HG03039 (cell line): ENCODE data around the gene NCKAP5.
A peak's percentile ranks its signal among the peaks of the same experiment; 100 is the strongest.
"Not testable (repeated sequence)": the region's sequence is repeated elsewhere in the genome, so short reads cannot be mapped to it uniquely, and the experiment has no call there.

Source experiments
- ATAC-seq: cut with Tn5 transposase; IDR thresholded peaks from one replicate; pipeline ENCODE4 v1.9.1; 2021; ENCODE audit warnings: mild to moderate bottlenecking, moderate library complexity; ENCODE audit not compliant: unreplicated experiment

NCKAP5 gene

DNA sequence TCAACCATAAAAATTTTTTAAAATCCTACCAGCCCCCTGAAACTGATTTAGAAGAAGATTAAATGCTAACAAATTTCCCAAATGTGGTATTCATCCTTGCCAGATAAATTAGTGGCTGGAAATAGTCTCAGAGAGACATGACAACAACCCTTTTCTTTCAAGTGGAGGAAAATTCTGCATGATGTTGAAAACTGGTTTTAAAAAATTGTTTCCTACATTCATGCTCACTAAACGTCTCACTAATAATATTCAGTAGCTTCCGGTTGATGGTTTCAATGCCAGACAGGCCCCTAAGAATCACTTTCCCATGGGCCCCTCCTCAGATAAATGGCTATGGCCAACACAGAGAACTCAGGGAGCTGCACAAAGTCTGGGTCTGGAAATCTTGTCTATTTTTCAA, 43.2 kb downstream of the NCKAP5 start:
- ATAC-seq, result no peak

DNA sequence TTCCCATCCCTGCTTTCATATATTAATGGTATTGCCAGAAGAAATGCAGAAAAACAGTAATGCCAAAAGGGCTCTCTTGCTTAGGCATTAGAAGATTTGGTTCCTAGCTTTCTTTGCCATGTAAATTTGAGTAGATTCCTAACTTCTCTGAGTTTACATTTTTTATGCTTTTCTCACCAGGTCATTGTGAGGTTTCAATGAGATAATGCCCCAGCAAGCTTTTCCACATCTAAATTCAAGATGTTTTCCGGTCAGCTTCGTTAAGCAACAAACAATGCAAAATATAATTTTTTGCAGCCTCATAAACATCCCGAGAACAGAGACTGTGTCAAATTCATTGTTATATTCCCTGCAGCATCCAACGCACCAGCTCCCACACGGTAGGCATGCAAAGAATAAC, 44.9 kb downstream of the NCKAP5 start:
- ATAC-seq, result no peak

DNA sequence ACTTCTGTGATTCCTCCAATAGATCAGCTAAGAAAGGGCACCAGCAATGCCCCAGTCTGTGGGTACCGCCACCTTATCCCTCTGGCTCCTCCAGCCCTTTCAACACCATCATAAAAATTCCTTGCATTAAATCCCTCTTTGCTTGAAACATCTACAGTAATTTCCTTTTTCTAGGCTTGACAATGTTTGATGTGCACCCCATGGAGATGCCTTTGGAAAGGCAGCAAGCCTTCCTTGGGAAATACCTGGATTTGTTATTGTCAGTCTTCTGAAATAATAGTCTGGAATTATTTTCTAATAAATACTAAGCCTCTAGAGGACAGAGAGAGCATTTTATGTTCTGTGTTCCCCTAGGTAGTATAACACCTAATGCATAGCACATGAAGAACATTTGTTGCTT, 46.1 kb downstream of the NCKAP5 start:
- ATAC-seq, result no peak

DNA sequence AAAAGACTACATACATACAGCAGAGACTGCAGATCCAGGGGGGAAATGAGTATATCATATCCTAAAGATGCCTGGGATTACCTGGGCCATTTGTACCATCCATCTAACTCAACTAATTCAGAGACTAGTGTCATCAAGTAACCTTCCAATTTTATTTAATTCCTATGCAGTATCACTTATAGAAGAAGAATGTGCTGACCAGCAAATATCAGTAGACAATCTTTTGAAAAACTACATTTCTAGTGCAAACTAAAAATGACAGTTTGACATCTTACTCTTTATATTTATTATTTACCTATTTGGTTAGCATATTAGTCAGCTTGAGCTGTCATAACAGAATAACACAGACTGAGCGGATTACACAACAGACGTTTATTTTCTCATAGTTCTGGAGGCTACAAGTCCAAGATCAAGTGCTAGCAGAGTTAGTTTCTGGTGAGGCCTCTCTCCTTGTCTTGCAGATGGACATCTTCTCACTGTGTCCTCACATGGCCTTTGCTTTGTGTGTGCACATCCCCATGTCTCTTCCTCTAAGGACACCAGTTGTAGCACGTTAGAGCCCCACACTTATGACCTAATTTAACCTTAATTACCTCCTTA, 47.0 kb downstream of the NCKAP5 start:
- no peak for ATAC-seq

DNA sequence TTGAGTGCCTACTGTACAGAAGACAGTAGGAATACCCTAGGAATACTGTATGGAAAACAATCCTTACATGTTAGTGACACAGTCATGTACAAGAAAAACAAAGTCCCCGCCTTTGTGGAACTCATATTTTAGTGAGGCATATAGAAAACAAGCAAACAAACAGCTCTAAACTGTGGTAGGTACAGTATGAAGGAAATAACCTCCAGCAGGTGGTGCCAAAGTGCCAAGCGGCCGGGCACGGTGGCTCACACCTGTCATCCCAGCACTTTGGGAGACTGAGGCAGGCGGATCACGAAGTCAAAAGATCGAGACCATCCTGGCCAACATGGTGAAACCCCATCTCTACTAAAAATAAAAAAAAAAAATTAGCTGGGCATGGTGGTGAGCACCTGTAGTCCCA, 48.6 kb downstream of the NCKAP5 start:
- not testable (repeated sequence) for ATAC-seq

DNA sequence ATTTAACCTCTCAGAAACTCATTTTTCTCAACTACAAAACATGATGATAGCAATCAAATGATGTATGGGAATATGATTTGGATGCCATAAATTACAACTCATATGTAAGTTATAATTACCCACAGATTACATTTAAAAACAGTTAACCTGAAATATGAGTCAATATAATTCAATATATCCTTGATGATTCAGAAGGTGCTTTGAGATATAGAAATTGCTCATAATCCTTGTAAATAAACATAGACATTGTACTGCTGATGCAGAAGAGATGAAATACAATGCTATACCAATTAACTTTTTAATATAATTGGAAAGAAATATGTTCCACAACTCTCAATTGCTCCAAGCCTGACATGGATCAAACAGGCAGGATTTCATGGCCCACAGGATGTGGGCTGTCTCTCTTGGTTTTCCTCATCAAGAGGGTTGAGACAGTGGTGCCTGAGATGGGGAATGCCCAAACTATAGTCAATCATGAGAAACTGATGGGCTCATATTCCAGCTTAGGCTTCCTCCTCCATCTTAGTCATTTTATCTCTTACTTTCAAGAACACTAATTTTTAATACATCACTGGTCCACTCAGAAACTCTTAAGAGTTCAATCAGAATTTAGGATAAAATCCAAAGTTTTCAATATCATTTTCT, 49.4 kb downstream of the NCKAP5 start:
- no peak for ATAC-seq

DNA sequence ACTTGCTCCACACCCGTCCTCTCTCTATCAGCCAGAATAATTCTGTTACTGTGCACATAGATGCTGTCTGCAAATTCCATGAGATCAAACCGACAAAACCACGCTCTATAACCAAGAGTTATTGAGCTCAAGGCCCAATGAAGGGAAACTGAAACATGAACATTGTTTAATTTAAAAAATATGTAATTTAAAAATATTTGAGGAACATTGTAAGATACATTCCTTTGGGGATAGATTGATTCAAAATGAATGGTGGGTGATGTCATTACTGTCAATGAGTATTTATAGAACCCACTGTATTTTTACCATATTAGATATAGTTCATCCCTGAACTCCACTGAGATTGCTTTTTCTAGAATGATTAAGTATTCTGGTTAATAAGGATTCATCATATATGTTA, 50.4 kb downstream of the NCKAP5 start:
- ATAC-seq, result no peak

DNA sequence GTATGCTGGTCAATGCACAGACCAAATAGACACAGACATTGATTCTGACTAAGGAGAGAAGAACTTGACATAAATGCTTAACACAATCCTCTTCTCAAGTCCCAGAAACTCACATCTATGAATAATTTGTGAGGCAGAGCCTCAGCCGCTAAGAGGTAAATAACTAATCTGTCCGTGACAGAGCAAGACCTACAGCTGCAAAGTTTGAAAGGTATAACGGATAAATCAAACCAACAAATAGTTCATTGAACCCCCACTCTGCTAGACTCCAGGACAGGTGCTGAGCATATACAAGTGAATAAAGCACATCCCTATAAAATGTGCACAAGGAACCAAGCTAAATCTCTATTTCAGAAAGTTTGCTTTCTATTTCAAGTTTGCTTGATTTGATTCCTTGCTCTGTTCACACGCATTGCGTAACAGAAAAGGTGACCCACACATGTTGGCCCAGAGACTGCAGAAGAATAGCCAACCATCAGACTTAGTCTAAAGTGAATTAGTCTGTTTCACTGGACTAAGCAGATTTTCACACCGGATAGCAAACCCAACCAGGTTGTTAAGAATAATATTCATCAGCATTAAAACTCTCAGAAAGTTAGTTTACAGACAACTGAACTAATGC, 51.7 kb downstream of the NCKAP5 start:
- ATAC-seq, result no peak

DNA sequence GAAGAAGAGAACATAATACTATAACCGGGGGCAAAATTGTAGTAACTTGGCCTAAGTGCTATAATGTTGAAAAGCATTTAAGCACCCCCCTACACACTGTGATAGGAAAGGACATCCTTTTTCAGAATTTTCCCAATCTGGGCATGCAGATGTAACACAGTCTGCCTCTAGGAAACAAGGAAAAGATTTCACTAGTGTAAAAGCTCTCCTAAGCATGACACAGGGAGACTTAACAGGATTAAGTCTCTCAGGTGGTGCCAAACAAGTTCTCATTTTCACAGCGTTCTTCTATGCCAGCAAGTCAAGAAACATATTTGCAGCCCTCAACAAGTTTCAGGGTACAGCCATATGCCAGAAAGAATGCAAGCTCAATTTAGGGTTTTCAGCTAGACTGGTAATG, 53.0 kb downstream of the NCKAP5 start:
- ATAC-seq, result no peak

DNA sequence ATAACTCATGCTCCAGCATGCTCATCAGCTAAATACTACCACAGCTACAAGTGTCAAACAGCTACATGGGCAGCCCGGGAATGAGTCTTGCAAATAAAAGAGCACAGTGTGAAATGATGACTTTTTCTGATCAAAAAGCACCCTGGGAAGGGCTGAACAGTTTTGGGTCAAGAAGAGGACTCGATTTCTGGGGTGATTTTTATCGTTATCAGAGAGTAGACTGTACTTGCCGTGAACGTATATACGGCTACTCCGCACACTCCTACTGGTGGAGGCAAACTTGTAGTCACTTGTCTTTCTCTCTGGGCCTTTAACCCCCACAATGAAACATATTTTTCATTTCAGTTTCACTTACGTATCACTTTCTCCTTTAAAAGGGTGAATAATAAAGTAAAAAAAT, 54.4 kb downstream of the NCKAP5 start:
- no peak for ATAC-seq

DNA sequence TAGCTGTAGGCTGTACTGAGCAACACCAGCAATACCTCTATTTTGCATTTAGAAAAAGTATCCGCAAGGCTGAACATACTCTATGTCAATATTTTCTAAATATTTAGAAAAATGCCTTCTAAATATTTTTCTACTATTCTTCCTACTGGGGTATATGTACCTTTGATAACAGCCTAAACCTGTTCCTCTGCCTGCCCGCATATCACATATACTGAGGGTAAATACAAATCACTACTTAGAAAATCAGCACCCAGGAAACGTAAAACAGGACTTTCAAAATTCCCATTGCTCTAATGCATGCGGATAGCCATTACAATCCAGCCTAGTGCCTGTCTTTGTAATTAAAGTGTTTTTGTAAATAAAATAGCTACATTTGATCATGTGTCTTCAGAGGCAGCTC, 56.1 kb downstream of the NCKAP5 start:
- ATAC-seq, result no peak

DNA sequence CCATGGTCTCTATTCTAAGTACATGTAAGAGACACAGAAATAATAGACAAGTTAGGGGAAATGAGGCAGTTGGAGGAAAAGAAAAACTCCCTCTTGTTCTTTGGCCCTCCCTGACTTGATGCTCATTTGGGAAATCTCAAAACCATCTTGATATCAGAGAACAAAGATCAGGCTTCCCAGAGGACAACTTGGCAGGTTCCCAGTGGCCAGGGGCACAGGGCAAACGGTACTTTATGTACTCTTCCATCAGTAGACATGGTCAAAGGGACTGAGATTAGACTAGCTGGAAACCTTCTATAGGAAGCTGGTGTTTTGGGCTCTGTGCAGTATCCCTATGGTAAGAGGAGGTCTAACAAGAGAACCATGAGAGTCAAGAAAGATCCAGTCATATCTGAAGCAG, 56.6 kb downstream of the NCKAP5 start:
- ATAC-seq, result no peak

DNA sequence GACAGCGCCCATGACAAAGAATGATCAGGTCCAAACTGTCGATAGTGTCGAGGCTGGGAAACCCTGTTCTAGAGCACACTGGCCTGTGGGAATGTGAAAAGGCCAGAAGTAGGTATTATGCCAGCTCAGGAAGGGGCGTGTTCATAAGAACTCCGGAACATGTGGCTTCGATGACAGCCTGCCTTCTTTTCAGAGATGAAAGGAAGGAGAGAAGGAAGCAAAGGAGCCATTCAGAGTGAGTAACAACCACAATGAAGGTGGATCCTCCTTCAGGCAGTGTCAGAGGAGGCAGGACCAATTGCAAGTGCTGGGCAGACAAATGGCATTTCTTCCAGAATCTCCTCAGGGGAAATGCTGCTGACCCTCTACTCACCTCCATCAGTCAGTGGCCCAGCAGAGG, 58.5 kb downstream of the NCKAP5 start:
- ATAC-seq, result no peak

DNA sequence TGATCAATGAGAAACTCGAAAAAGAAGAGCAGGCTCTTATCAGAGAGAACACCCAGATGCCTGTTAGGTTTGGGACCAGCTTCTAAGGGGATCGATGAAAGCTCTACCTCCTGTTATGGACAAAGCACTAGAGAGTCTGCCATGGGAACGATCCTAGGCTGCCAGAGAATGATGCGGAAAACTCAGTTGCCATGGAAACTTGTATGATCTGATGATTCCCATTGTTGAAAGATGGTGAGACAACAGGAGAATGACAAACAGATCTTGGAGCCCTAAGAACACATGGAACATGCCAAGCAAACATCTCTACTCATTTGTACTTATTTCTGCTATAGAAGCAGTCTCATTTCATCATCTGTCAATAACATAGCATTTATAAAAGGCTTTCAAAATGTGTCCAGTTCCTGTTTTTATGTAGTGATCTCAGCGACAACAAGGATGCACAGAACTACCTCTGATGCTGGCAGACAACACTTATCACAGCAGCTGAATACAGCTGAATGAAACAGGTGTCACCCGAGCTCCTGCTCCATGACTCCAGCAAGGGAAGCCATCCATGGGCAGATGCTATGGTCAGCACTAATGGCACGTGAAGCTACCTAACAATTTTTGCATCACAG, 59.6 kb downstream of the NCKAP5 start:
- no peak for ATAC-seq

DNA sequence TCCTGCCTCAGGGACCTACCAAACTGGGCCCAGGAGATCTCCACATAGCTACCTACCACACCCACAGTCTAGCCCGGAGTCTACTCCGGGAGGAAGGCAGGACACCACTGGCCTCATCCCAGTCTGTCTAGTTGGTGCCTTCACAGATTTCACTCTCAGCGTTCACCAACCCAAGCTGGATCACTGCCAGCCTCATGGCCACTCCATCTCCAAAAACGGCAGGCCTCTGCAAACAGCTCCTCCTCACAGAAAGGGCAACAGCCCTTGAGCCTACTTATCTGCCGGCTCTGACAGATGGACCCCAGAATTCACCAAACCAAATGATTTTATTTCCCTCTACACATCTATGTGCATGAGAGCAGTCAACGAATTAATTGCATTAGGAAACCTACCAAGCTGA, 61.3 kb downstream of the NCKAP5 start:
- no peak for ATAC-seq

DNA sequence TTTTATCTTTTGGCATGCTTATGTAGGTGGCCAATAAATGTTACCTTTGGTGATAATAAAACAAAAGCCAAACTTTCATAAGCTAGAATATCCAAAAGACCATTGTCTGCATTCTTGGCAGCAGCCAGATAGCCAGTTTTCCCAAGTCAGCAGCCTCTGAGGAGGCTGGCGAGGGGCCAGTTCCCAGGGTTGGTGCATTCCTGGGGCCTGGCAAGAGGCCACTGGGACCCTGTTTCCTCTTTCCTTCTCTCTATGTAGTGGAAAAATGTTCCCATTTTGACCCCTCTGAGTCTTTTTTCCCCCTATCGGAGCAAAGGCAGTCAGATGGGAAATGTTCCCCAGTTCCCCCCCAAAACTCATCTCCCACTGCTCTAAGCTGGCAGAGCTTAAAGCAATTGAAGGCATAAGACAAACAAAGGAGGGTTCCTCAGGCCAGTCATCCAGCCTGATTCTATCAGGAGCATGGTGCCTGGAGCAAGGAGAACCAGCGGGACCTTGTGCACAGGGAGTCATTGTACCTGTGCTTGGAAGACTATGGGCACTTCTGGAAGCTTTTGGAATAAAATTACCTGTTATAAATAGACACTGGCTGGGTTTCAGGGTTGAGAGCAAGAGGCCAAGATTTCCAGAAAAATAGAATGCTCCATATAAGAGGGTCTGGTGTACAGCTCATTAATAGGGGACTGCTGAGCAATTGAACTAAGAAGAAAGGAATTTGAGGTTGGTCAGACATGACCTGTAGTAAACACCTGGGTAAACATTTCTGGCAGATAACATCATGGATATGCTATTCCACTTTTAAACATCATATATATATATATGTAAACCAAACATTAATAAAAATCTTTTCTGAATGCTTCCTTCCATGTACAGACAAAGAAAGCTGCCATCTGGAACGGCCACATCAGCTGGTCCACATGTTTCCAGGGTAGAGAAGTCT, 63.4 kb downstream of the NCKAP5 start:
- no peak for ATAC-seq

DNA sequence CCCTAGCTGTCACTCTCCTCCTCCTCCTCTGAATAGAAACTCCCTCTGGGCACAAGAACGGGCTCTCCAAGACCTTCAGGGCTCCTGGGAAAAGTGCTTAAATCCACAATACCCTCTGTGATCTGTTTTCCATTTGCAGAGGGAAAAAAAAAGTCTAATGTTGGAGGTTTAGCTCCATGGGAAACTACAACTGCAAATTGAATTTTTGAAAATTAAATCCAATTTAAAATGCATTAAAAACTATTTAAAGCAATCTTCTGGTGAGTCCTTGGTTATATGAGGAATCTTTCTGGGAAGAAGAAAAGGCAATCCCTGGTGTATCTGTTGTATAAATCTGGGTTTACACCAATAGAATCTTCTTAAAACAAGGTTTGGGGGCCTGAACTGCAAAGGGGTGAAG, 64.3 kb downstream of the NCKAP5 start:
- no peak for ATAC-seq

DNA sequence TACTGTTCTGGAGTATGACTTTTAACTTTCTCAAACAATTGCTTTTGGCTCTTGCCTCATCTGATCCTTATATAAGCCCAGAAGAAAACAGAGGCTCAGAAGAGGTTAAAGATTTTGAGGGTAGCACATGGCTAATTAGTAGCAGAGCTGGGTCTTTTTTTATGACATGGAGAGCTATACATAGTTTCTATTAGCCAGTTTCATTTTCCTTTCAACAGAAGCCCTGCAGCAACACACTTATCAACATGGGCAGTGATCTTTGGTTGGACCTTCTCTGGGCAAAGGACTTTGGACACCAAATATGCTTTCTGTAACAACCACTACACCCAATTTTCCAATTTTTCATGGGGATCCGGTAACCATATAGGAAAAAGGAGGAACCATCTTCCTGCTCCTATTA, 64.9 kb downstream of the NCKAP5 start:
- peak; percentile 71 for ATAC-seq

DNA sequence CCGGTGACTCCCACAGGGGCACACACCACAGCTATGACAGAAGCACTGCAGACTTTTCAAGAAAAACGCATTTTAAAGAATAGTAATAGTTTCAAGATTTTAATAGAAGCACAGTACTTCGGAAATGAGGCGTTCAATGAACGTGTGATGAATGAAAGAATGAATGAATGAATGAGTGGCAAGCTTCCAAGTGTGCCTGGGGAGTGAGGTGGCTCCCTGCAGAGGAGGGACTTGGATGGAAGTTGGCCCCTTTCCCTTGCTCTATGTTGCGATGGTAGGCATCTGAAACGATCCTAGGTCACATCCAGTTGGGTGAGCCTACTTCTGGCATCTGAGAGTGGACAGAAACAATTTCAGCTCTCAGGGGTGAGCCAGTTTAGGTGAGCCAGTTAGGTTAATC, 65.6 kb downstream of the NCKAP5 start:
- ATAC-seq, result no peak

DNA sequence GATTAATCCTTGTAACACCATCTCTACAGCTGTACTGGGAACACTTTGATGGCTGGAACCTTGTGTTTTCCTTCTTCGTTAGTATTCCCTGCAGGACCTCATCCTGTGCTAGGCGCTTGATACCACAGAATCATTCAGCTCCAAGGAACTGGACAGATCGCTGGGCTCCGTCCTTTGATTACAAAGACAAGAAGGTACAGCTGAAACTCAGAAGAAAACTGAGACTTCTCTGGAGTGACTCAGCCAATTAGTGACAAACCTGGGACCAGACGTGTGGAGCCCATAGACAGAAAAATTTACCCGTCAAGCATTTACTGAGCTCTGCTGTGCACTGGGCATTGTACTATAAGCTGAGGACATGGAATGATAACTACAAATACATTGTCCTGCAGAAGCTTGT, 67.3 kb downstream of the NCKAP5 start:
- ATAC-seq, result no peak
